ENCODE data around the gene LHFPL5. TPM values are rescaled to one million over a fixed set of nuclear protein-coding genes. Genes with fewer than 3 reads are reported as not detected.

Gene LHFPL5
- total and polyA plus RNA-seq, 2 of the 8 experiments (the other 6 are each of a cell fraction or from before 2014, with no cell fraction given): 0.03 TPM; not detected in 1

DNA sequence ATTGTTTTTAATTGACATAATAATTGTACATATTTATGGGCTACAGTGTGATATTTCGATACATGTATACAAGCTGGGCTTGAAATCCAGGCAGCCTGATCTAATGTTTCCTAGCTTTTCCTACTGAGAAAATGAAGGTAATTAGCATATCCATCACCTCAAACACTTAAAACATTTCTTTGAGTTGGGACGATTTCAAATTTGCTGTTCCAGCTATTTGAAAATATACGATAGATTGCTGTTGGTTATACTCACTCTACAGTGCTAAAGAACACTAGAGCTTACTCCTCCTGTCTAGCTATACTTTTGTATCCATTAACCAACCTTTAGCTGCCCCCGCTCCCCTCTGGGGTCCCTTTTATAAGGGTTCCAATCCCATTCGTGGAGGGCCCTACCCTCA is 4.7 kb downstream of the LHFPL5 start:
- Histone ChIP-seq H3K4me1 (replicated peaks in 1 of 4; ENCODE audit: control insufficient read depth in 3 of 4, insufficient read depth in 4 of 4, low read length in 3 of 4) (peaks cover 0 to 7% (median 2%) of the 10 kb centered on the region in 4 experiments; a peak in 3 of 7 replicates), H3K4me2 (ENCODE audit: insufficient read depth in 1 of 2, low read depth in 2 of 2, low read length in 2 of 2) (no peak overlapping the region), H2AK5ac (ENCODE audit: low read depth, low read length) (no peak overlapping the region), H4K5ac (ENCODE audit: insufficient read length, low read depth, low read length) (no peak overlapping the region), H3K18ac (ENCODE audit: extremely low read depth, low read length) (no peak overlapping the region), H4K91ac (replicated peaks; ENCODE audit: insufficient read length, low read length) (no peak overlapping the region), H3K9ac (replicated peaks in 1 of 4; ENCODE audit: extremely low read depth in 1 of 4, low read depth in 3 of 4, low read length in 3 of 4) (no peak overlapping the region), H2BK20ac (ENCODE audit: low read length) (no peak overlapping the region), H3K79me1 (ENCODE audit: low read depth, low read length) (no peaks in the 10 kb centered on the region), H2BK15ac (ENCODE audit: low read length) (no peak overlapping the region), H2BK12ac (ENCODE audit: low read depth, low read length) (no peak overlapping the region), H3K79me2 (ENCODE audit: control insufficient read depth in 1 of 2, insufficient read depth in 2 of 2, low read length in 2 of 2) (no peaks in the 10 kb centered on the region), H4K8ac (ENCODE audit: extremely low read depth, insufficient read depth, low read length) (no peak overlapping the region), H4K20me1 (replicated peaks in 1 of 2; ENCODE audit: control insufficient read depth in 1 of 2, insufficient read depth in 2 of 2, low read length in 2 of 2) (no peaks in the 10 kb centered on the region), H3K27me3 (replicated peaks in 1 of 4; ENCODE audit: control insufficient read depth in 3 of 4, extremely low read depth in 1 of 4, insufficient read depth in 3 of 4, low read length in 3 of 4) (no peaks in the 10 kb centered on the region; a peak in 1 of 7 replicates), H3K14ac (ENCODE audit: insufficient read length) (no peak overlapping the region), H3K23me2 (ENCODE audit: low read depth, low read length) (peaks cover 2% of the 10 kb centered on the region; the same call in 1 of the 2 replicates), H3K9me3 (ENCODE audit: insufficient read depth in 2 of 2, low read depth in 1 of 2, low read length in 1 of 2) (no peaks in the 10 kb centered on the region), H3K4me3 (ENCODE audit: extremely low read depth in 1 of 4, insufficient read depth in 2 of 4, low read depth in 3 of 4, low read length in 4 of 4) (no peak overlapping the region), H3K4ac (replicated peaks; ENCODE audit: insufficient read length, low read depth, low read length) (no peak overlapping the region), H3K36me3 (ENCODE audit: control insufficient read depth in 2 of 4, insufficient read depth in 4 of 4, low read length in 3 of 4) (no peaks in the 10 kb centered on the region), H2BK5ac (ENCODE audit: low read depth, low read length) (no peak overlapping the region), H3K27ac (ENCODE audit: low read depth, low read length) (no peak overlapping the region), H2BK120ac (replicated peaks; ENCODE audit: low read depth, low read length) (no peak overlapping the region), H2AFZ (ENCODE audit: low read length) (no peak overlapping the region), H3K56ac (replicated peaks; ENCODE audit: insufficient read length, low read depth, low read length) (no peak overlapping the region), H3K23ac (ENCODE audit: insufficient read length) (no peak overlapping the region)
- CTCF ChIA-PET (ENCODE audit: partially characterized antibody): interaction anchor here (0.9 to 1.6 kb wide), 3 partner anchors 67 to 342 kb away, joined by 3 to 4 read pairs (median 4); partner anchors contain the start of gene RPL10A
- POLR2A ChIA-PET (ENCODE audit: partially characterized antibody): interaction anchor here (0.8 kb wide), 1 partner anchor 46 kb away, joined by 3 read pairs; no protein-coding TSS in a partner anchor
- FAIRE-seq: no peak
- no peak for DNase-seq (ENCODE audit: low read depth in 1 of 2, low spot score in 2 of 2)
- no peak for TF ChIP-seq YY1 (IDR thresholded peaks at IDR 0.05; ENCODE audit: low read depth, low read length)
- TF ChIP-seq SP2 (IDR thresholded peaks at IDR 0.05; ENCODE audit: low read length): no peak
- TF ChIP-seq, protein P1, sequence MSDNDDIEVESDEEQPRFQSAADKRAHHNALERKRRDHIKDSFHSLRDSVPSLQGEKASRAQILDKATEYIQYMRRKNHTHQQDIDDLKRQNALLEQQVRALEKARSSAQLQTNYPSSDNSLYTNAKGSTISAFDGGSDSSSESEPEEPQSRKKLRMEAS (IDR thresholded peaks at IDR 0.05): no peak
- TF ChIP-seq TCF12 (IDR thresholded peaks at IDR 0.05; ENCODE audit: low read depth, low read length): no peak
- TF ChIP-seq GABPA (IDR thresholded peaks at IDR 0.05; ENCODE audit: borderline replicate concordance, insufficient read depth, low read length): no peak
- no peak for TF ChIP-seq TEAD4 (IDR thresholded peaks at IDR 0.05; ENCODE audit: low read depth, low read length)
- TF ChIP-seq RAD21 (IDR thresholded peaks at IDR 0.05 in 1 of 2, conservative IDR thresholded peaks at IDR 0.05 in 1 of 2; ENCODE audit: low read depth in 2 of 2, low read length in 2 of 2): no peak
- no peak for TF ChIP-seq TBP (IDR thresholded peaks at IDR 0.05; ENCODE audit: low read depth, low read length)
- TF ChIP-seq CREB1 (IDR thresholded peaks at IDR 0.05): no peak
- no peak for TF ChIP-seq CEBPB (IDR thresholded peaks at IDR 0.05; ENCODE audit: low read depth, low read length)
- no peak for TF ChIP-seq KDM4A (IDR thresholded peaks at IDR 0.05; ENCODE audit: low read depth, low read length, severe bottlenecking)
- WGBS, 2 experiments (ENCODE audit: extremely low coverage in 1 of 2, insufficient coverage in 1 of 2, insufficient read length in 1 of 2, insufficient replicate concordance in 2 of 2, low coverage in 1 of 2, low lambda C conversion rate in 2 of 2, missing lambda C conversion rate in 1 of 2): 83% methylated on average over 5 of the region's 5 CpGs; no CpG with 5 or more reads in 1 of the 2 experiments

Measured in H1 (cell line).